Psoas muscle (tissue), 8 donors: ENCODE measurements around the gene TBC1D1. TPM values are rescaled to one million over a fixed set of nuclear protein-coding genes. Genes with fewer than 3 reads are reported as not detected.

Experiments used
- ATAC-seq, 4 donors: fragments of 200-7000 bp; cut with Tn5 transposase; one replicate each; pipeline ENCODE4 v1.9.1; 2020; ENCODE audit warnings: moderate library complexity in 3 of 4, mild to moderate bottlenecking in 2 of 4
- DNase-seq, 2 donors: peaks; one replicate each; pipeline ENCODE4 v3.0.0-alpha.2; 2020
- H3K27ac ChIP-seq: fragments of 200-600 bp; one replicate; pipeline ENCODE4 v1.8.0; 2022
- H3K27me3 ChIP-seq, 3 donors: fragments of 200-600 bp in 1 of 3; one replicate each; pipeline versions ENCODE4 v1.6.1 to v1.8.0; 2013 to 2022; ENCODE audit warnings: low read length in 2 of 3, mild to moderate bottlenecking in 2 of 3, moderate library complexity in 1 of 3; ENCODE audit not compliant: insufficient read depth in 3 of 3
- H3K36me3 ChIP-seq, 2 donors: fragments of 200-600 bp in 1 of 2; one replicate each; pipeline versions ENCODE4 v1.6.1 to v1.8.0; 2013 to 2022; ENCODE audit warnings: low read depth in 1 of 2, mild to moderate bottlenecking in 1 of 2, moderate library complexity in 1 of 2; ENCODE audit not compliant: insufficient read depth in 1 of 2
- H3K4me1 ChIP-seq: fragments of 200-600 bp; one replicate; pipeline ENCODE4 v1.8.0; 2022
- H3K4me3 ChIP-seq: fragments of 200-600 bp; one replicate; pipeline ENCODE4 v1.8.0; 2022; ENCODE audit warnings: mild to moderate bottlenecking
- H3K9me3 ChIP-seq: fragments of 200-600 bp; one replicate; pipeline ENCODE4 v1.8.0; 2022
- CTCF ChIP-seq: fragments of 200-600 bp; IDR thresholded peaks from one replicate; pipeline ENCODE4 v1.8.0; 2022; ENCODE audit warnings: antibody characterized with exemption
- WGBS, 3 donors: extraction: QIAGEN DNeasy Blood & Tissue Kit; methylation state at CpG; one replicate each; pipeline versions ENCODE4 v1.1.6 to v1.1.7; 2013; 5-methylcytosine and 5-hydroxymethylcytosine counted together
- intact Hi-C, 2 donors: fragments of 100-400 bp; cut with DNase I; formaldehyde crosslinking; loops; one replicate each; pipeline versions ENCODE4 v1.11.0 to v1.14.2; 2022
- polyA plus RNA-seq, 3 donors: library from polyadenylated mRNA; stranded (reverse); fragments of 200-250 nt; gene quantifications; one replicate each; pipeline ENCODE4 v1.2.3, GENCODE V29; 2013
- total RNA-seq, 4 donors: library from RNA; stranded (reverse); fragmentation: NEBNext Ultra II Directional in 2 of 4; extraction: Animal tissue kit (Norgen Biotek cat#: 25700) in 2 of 4; gene quantifications; one replicate each; pipeline versions ENCODE4 v1.2.1 to v1.2.4, GENCODE V29; 2021 to 2023
- donor health status: healthy with polysubstance abuse.
- donor health status: DM: no; HTN: no; CAD: no; lungs with moderate emphysema.
- donor health status: Bipolar disorder and iron deficiency.
- donor health status: healthy.
- donor health status: DM: yes; HTN: yes; CAD: no.
- donor health status: DM: no; HTN: no; CAD: no.
- donor health status: DM: no; HTN: no; CAD: no.
- donor health status: DM: yes; HTN: yes; CAD: no.

The TBC1D1 gene
- total and polyA plus RNA-seq, 7 donors: 18.1 to 130 (median 42.5) TPM

DNA sequence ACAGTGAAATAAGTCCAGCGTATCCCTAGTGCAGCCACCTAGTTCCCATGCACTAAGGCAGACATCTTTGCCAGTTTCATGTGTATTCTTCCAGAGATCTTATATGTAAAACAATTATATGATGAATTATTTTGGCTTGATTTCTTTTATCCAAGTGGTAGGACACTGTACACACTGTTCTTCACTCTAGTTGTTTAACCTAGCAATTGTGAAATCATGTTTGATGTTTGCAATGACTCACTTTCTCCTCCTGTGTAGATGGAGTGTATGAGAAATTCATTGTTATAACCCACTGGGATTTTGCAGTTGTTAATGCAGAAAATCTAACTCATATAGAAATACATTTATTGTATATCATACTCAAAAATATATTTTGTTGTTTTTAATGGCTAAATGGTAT, 17.5 kb upstream of the TBC1D1 start:
- Histone ChIP-seq H3K27me3 (no peaks in the 10 kb centered on the region), H3K4me1 (no peaks in the 10 kb centered on the region), H3K27ac (no peak overlapping the region), H3K36me3 (no peaks in the 10 kb centered on the region), H3K9me3 (no peaks in the 10 kb centered on the region), H3K4me3 (no peak overlapping the region)
- ATAC-seq (peak in 2 of 4 donors; percentile 77 to 85), DNase-seq (no peak)
- 91 to 92% (median 92%) methylated on average over 1 of the region's 1 CpG for WGBS, 3 donors
- no peak for TF ChIP-seq CTCF
- intact Hi-C loops: no loop called here

DNA sequence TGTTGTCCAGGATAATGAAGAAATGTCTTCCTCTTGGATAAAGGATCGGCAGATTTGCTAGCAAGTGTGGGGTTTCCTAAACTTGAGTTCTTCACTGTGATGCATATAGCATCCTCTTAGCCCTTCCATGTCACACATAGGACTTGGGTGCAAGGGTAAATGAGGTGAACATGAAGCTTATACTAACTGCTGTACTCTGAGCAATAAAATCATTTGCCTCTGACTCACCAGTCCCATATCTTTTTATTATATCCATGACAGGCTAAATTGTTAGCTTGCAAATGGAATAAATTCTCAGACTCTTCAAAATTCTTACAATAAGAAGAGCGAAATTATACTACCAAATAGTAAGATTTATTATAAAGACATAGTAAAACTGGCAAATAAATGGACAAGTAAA, 14.7 kb upstream of the TBC1D1 start:
- ATAC-seq (peak in 2 of 4 donors; percentile 53 to 54), DNase-seq (no peak)
- TF ChIP-seq CTCF: no peak
- WGBS, 3 donors: 96 to 100% (median 99%) methylated on average over 2 of the region's 2 CpGs
- no peak overlapping the region for H3K27ac ChIP-seq
- no peaks in the 10 kb centered on the region for H3K36me3 ChIP-seq
- H3K4me1 ChIP-seq: no peaks in the 10 kb centered on the region
- H3K4me3 ChIP-seq: no peak overlapping the region
- H3K9me3 ChIP-seq: no peaks in the 10 kb centered on the region
- H3K27me3 ChIP-seq: no peaks in the 10 kb centered on the region
- intact Hi-C loops: no loop called here

- Histone ChIP-seq H3K4me1 (no peaks in the 10 kb centered on the region), H3K27ac (no peak overlapping the region), H3K4me3 (no peak overlapping the region), H3K36me3 (no peaks in the 10 kb centered on the region), H3K9me3 (no peaks in the 10 kb centered on the region), H3K27me3 (peaks cover 0 to 3% (median 0%) of the 10 kb centered on the region in 3 donors)
- intact Hi-C loops: no loop called here
- TF ChIP-seq CTCF: no peak
- ATAC-seq (no peak), DNase-seq (no peak)
- 92 to 99% (median 95%) methylated on average over 8 of the region's 8 CpGs for WGBS, 3 donors
Measured at GRCh38 chr4:37879365-37879764, 11.5 kb upstream of the TBC1D1 start.

- H3K36me3 ChIP-seq: no peaks in the 10 kb centered on the region
- DNase-seq (no peak), ATAC-seq (no peak)
- H3K4me3 ChIP-seq: no peak overlapping the region
- intact Hi-C loops: no loop called here
- no peak for TF ChIP-seq CTCF
- 72 to 84% (median 81%) methylated on average over 5 of the region's 5 CpGs for whole genome bisulfite sequencing, 3 donors
- H3K9me3 ChIP-seq: no peaks in the 10 kb centered on the region
- H3K4me1 ChIP-seq: no peaks in the 10 kb centered on the region
- no peak overlapping the region for H3K27ac ChIP-seq
- H3K27me3 ChIP-seq: peaks cover 0 to 3% (median 0%) of the 10 kb centered on the region in 3 donors
Measured at GRCh38 chr4:37881811-37882210, 9.1 kb upstream of the TBC1D1 start.

GRCh38 chr4:37882665-37883296, 8.1 kb upstream of the TBC1D1 start:
- no peak for TF ChIP-seq CTCF
- H3K4me1 ChIP-seq: no peaks in the 10 kb centered on the region
- no peak overlapping the region for H3K4me3 ChIP-seq
- no peaks in the 10 kb centered on the region for H3K9me3 ChIP-seq
- intact Hi-C loops: no loop called here
- 36 to 46% (median 44%) methylated on average over 4 of the region's 4 CpGs for WGBS, 3 donors
- H3K36me3 ChIP-seq: no peaks in the 10 kb centered on the region
- H3K27ac ChIP-seq: no peak overlapping the region
- peaks cover 0 to 3% (median 0%) of the 10 kb centered on the region in 3 donors for H3K27me3 ChIP-seq
- ATAC-seq (no peak), DNase-seq (no peak)
